HepG2 (cell line): ENCODE data around the gene NUBPL. TPM values are rescaled to one million over a fixed set of nuclear protein-coding genes. Genes with fewer than 3 reads are reported as not detected.

ENCODE experiments used
- FOXA1 ChIP-seq, 2 experiments: fragments of 450-650 bp in 1 of 2; sonication (generic) in 1 of 2; formaldehyde crosslinking in 1 of 2; IDR thresholded peaks; 2 replicates each; pipeline versions ENCODE4 v1.4.0 to v1.6.1; 2016 to 2020; ENCODE audit warnings: missing genetic modification reagents in 1 of 2
- FOXK2 ChIP-seq: fragments of 450-650 bp; IDR thresholded peaks from 2 replicates; pipeline ENCODE4 v1.6.1; 2016
- GPN1 ChIP-seq: sonication (generic); formaldehyde crosslinking; IDR thresholded peaks from 2 replicates; pipeline ENCODE4 v1.5.1; 2020; ENCODE audit warnings: missing genetic modification reagents, borderline replicate concordance
- HNF4A ChIP-seq: sonication (generic); formaldehyde crosslinking; IDR thresholded peaks from 2 replicates; pipeline ENCODE4 v1.4.0; 2020; ENCODE audit warnings: missing genetic modification reagents
- SALL2 ChIP-seq: sonication (generic); formaldehyde crosslinking; IDR thresholded peaks from 2 replicates; pipeline ENCODE4 v1.8.1; 2023; ENCODE audit warnings: mild to moderate bottlenecking, missing genetic modification reagents, inconsistent platforms
- SMARCE1 ChIP-seq: fragments of 450-650 bp; IDR thresholded peaks from 2 replicates; pipeline ENCODE4 v1.6.1; 2017; ENCODE audit warnings: borderline replicate concordance
- ZFAT ChIP-seq: sonication (generic); formaldehyde crosslinking; conservative IDR thresholded peaks from 2 replicates; pipeline ENCODE4 v1.8.1; 2023; ENCODE audit warnings: missing genetic modification reagents, inconsistent platforms
- polyA plus RNA-seq, 8 experiments: library from polyadenylated mRNA; depleted of rRNA in 3 of 8; stranded (reverse) in 7 of 8; unstranded in 1 of 8; fragments of >200 nt; fragmentation: Illumina TruSeq in 4 of 8; extraction: Trizol in 4 of 8; gene quantifications; 2 replicates each; pipeline versions ENCODE4 v1.2.1 to v1.2.3, GENCODE V29; 2011 to 2016; ENCODE audit warnings: low read depth in 4 of 8, missing spikeins in 1 of 8, mixed read lengths in 1 of 8; ENCODE audit not compliant: insufficient read depth in 1 of 8
- total RNA-seq, 5 experiments: library from RNA; depleted of rRNA; stranded (reverse); fragments of >200 nt; fragmentation: Illumina TruSeq; extraction: Trizol; gene quantifications; 2 replicates each; pipeline ENCODE4 v1.2.3, GENCODE V29; 2016; ENCODE audit warnings: low read depth in 1 of 5
- TF ChIP-seq, protein P1 (sequence below): fragments of 450-650 bp; IDR thresholded peaks from 2 replicates; pipeline ENCODE4 v1.6.1; 2017
- TF ChIP-seq, protein P2 (sequence below): sonication (generic); formaldehyde crosslinking; IDR thresholded peaks from 2 replicates; pipeline ENCODE4 v1.4.0; 2020; ENCODE audit warnings: missing genetic modification reagents, borderline replicate concordance

The NUBPL gene
- total and polyA plus RNA-seq, 2 of the 13 experiments (the other 11 are each of a cell fraction or from before 2014, with no cell fraction given): 21.3 to 44.1 TPM

DNA sequence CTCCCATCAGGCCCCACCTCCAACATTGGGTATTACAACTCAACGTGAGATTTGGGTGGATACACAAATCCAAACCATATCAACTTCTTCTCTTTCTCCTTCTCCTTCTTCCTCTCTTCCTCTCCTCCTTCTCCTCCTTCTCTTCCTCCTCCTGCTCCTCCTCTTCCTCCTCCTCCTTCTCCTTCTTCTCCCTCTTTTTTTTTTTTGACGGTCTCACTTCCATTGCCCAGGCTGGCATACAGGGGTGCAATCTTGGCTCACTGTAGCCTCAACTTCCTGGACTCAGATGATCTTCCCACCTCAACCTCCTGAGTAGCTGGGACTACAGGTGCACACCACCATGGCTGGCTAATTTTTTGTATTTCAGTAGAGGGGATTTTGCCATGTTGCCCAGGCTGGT, 11.4 kb upstream of the NUBPL start (continued):
- TF ChIP-seq, protein P1, sequence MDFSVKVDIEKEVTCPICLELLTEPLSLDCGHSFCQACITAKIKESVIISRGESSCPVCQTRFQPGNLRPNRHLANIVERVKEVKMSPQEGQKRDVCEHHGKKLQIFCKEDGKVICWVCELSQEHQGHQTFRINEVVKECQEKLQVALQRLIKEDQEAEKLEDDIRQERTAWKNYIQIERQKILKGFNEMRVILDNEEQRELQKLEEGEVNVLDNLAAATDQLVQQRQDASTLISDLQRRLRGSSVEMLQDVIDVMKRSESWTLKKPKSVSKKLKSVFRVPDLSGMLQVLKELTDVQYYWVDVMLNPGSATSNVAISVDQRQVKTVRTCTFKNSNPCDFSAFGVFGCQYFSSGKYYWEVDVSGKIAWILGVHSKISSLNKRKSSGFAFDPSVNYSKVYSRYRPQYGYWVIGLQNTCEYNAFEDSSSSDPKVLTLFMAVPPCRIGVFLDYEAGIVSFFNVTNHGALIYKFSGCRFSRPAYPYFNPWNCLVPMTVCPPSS: peak; percentile 74; the same call in 1 of the 2 replicates
- no peak for TF ChIP-seq SMARCE1
- 0 out of 2 replicates have a peak, but pooled peaks have one; percentile 26 for TF ChIP-seq FOXA1 (IDR thresholded peaks at IDR 0.05)
- no peak for TF ChIP-seq FOXA1 (CRISPR knock-in tag; IDR thresholded peaks at IDR 0.05)
- no peak for TF ChIP-seq GPN1 (CRISPR knock-in tag)
- TF ChIP-seq, protein P2, sequence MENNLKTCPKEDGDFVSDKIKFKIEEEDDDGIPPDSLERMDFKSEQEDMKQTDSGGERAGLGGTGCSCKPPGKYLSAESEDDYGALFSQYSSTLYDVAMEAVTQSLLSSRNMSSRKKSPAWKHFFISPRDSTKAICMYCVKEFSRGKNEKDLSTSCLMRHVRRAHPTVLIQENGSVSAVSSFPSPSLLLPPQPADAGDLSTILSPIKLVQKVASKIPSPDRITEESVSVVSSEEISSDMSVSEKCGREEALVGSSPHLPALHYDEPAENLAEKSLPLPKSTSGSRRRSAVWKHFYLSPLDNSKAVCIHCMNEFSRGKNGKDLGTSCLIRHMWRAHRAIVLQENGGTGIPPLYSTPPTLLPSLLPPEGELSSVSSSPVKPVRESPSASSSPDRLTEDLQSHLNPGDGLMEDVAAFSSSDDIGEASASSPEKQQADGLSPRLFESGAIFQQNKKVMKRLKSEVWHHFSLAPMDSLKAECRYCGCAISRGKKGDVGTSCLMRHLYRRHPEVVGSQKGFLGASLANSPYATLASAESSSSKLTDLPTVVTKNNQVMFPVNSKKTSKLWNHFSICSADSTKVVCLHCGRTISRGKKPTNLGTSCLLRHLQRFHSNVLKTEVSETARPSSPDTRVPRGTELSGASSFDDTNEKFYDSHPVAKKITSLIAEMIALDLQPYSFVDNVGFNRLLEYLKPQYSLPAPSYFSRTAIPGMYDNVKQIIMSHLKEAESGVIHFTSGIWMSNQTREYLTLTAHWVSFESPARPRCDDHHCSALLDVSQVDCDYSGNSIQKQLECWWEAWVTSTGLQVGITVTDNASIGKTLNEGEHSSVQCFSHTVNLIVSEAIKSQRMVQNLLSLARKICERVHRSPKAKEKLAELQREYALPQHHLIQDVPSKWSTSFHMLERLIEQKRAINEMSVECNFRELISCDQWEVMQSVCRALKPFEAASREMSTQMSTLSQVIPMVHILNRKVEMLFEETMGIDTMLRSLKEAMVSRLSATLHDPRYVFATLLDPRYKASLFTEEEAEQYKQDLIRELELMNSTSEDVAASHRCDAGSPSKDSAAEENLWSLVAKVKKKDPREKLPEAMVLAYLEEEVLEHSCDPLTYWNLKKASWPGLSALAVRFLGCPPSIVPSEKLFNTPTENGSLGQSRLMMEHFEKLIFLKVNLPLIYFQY (CRISPR knock-in tag): no peak
- TF ChIP-seq HNF4A (CRISPR knock-in tag): no peak
- no peak for TF ChIP-seq SALL2 (CRISPR knock-in tag)
- TF ChIP-seq ZFAT (CRISPR knock-in tag): no peak
- 0 out of 2 replicates have a peak, but pooled peaks have one; percentile 9 for TF ChIP-seq FOXK2
